ENCODE measurements around the gene BTLA.
"Not testable (repeated sequence)": the region's sequence is repeated elsewhere in the genome, so short reads cannot be mapped to it uniquely, and the experiment has no call there.

Gene BTLA

GRCh38 chr3:112508261-112508660 lies 9.0 kb upstream of the BTLA start:
- H3K9me3 ChIP-seq (ENCODE audit: insufficient read depth, low read depth, low read length) = peaks cover 38% of the 10 kb centered on the region
- H3K9ac ChIP-seq (ENCODE audit: low read depth, low read length) = no peak overlapping the region
- H3K27ac ChIP-seq (ENCODE audit: low read length) = no peak overlapping the region
- no peaks in the 10 kb centered on the region for H3K4me1 ChIP-seq (ENCODE audit: insufficient read depth, low read length)
- H3K36me3 ChIP-seq (ENCODE audit: insufficient read depth, low read depth, low read length) = 0 out of 2 replicates have a peak, but pooled peaks cover 4% of the 10 kb centered on the region
- no peaks in the 10 kb centered on the region for H3K27me3 ChIP-seq (ENCODE audit: insufficient read depth, low read length)
- no peak overlapping the region for H3K4me3 ChIP-seq (ENCODE audit: low read length)

GRCh38 chr3:112505907-112506306 lies 6.6 kb upstream of the BTLA start:
- H3K27me3 ChIP-seq (ENCODE audit: insufficient read depth, low read length) = no peaks in the 10 kb centered on the region
- peaks cover 16% of the 10 kb centered on the region for H3K9me3 ChIP-seq (ENCODE audit: insufficient read depth, low read depth, low read length)
- no peak overlapping the region for H3K4me3 ChIP-seq (ENCODE audit: low read length)
- no peaks in the 10 kb centered on the region for H3K4me1 ChIP-seq (ENCODE audit: insufficient read depth, low read length)
- H3K36me3 ChIP-seq (ENCODE audit: insufficient read depth, low read depth, low read length) = no peaks in the 10 kb centered on the region
- H3K9ac ChIP-seq (ENCODE audit: low read depth, low read length) = no peak overlapping the region
- no peak overlapping the region for H3K27ac ChIP-seq (ENCODE audit: low read length)

GRCh38 chr3:112504123-112504522 lies 4.9 kb upstream of the BTLA start:
- H3K9me3 ChIP-seq (ENCODE audit: insufficient read depth, low read depth, low read length) = no peaks in the 10 kb centered on the region
- no peaks in the 10 kb centered on the region for H3K27me3 ChIP-seq (ENCODE audit: insufficient read depth, low read length)
- H3K27ac ChIP-seq (ENCODE audit: low read length) = no peak overlapping the region
- H3K4me3 ChIP-seq (ENCODE audit: low read length) = no peak overlapping the region
- H3K36me3 ChIP-seq (ENCODE audit: insufficient read depth, low read depth, low read length) = no peaks in the 10 kb centered on the region
- no peaks in the 10 kb centered on the region for H3K4me1 ChIP-seq (ENCODE audit: insufficient read depth, low read length)
- H3K9ac ChIP-seq (ENCODE audit: low read depth, low read length) = no peak overlapping the region

GRCh38 chr3:112503304-112503972 lies 4.2 kb upstream of the BTLA start:
- Histone ChIP-seq H3K36me3 (ENCODE audit: insufficient read depth, low read depth, low read length) (no peaks in the 10 kb centered on the region), H3K9ac (ENCODE audit: low read depth, low read length) (no peak overlapping the region), H3K4me1 (ENCODE audit: insufficient read depth, low read length) (no peaks in the 10 kb centered on the region), H3K4me3 (ENCODE audit: low read length) (no peak overlapping the region), H3K9me3 (ENCODE audit: insufficient read depth, low read depth, low read length) (no peaks in the 10 kb centered on the region), H3K27ac (ENCODE audit: low read length) (no peak overlapping the region), H3K27me3 (ENCODE audit: insufficient read depth, low read length) (no peaks in the 10 kb centered on the region)

GRCh38 chr3:112500621-112501020 lies 1.3 kb upstream of the BTLA start:
- H3K27ac ChIP-seq (ENCODE audit: low read length) = no peak overlapping the region
- no peaks in the 10 kb centered on the region for H3K27me3 ChIP-seq (ENCODE audit: insufficient read depth, low read length)
- no peaks in the 10 kb centered on the region for H3K4me1 ChIP-seq (ENCODE audit: insufficient read depth, low read length)
- no peaks in the 10 kb centered on the region for H3K36me3 ChIP-seq (ENCODE audit: insufficient read depth, low read depth, low read length)
- no peak overlapping the region for H3K4me3 ChIP-seq (ENCODE audit: low read length)
- H3K9me3 ChIP-seq (ENCODE audit: insufficient read depth, low read depth, low read length) = no peaks in the 10 kb centered on the region
- no peak overlapping the region for H3K9ac ChIP-seq (ENCODE audit: low read depth, low read length)

- Histone ChIP-seq H3K4me3 (ENCODE audit: low read length) (no peak overlapping the region), H3K36me3 (ENCODE audit: insufficient read depth, low read depth, low read length) (no peaks in the 10 kb centered on the region), H3K9ac (ENCODE audit: low read depth, low read length) (no peak overlapping the region), H3K27me3 (ENCODE audit: insufficient read depth, low read length) (no peaks in the 10 kb centered on the region), H3K27ac (ENCODE audit: low read length) (no peak overlapping the region), H3K9me3 (ENCODE audit: insufficient read depth, low read depth, low read length) (no peaks in the 10 kb centered on the region), H3K4me1 (ENCODE audit: insufficient read depth, low read length) (no peaks in the 10 kb centered on the region)
These were observed 1.2 kb downstream of the BTLA start for GRCh38 chr3:112497897-112498548.

- Histone ChIP-seq H3K9me3 (ENCODE audit: insufficient read depth, low read depth, low read length) (no peaks in the 10 kb centered on the region), H3K36me3 (ENCODE audit: insufficient read depth, low read depth, low read length) (no peaks in the 10 kb centered on the region), H3K4me1 (ENCODE audit: insufficient read depth, low read length) (no peaks in the 10 kb centered on the region), H3K27me3 (ENCODE audit: insufficient read depth, low read length) (no peaks in the 10 kb centered on the region), H3K4me3 (ENCODE audit: low read length) (no peak overlapping the region), H3K9ac (ENCODE audit: low read depth, low read length) (no peak overlapping the region), H3K27ac (ENCODE audit: low read length) (no peak overlapping the region)
These were observed 2.8 kb downstream of the BTLA start for GRCh38 chr3:112496366-112497067.

GRCh38 chr3:112494448-112494767 lies 4.9 kb downstream of the BTLA start:
- H3K27me3 ChIP-seq (ENCODE audit: insufficient read depth, low read length); H3K27ac ChIP-seq (ENCODE audit: low read length); H3K9me3 ChIP-seq (ENCODE audit: insufficient read depth, low read depth, low read length); H3K4me3 ChIP-seq (ENCODE audit: low read length); H3K4me1 ChIP-seq (ENCODE audit: insufficient read depth, low read length); H3K9ac ChIP-seq (ENCODE audit: low read depth, low read length); H3K36me3 ChIP-seq (ENCODE audit: insufficient read depth, low read depth, low read length): not testable (repeated sequence)

- H3K9ac ChIP-seq (ENCODE audit: low read depth, low read length) = no peak overlapping the region
- H3K27ac ChIP-seq (ENCODE audit: low read length) = no peak overlapping the region
- H3K27me3 ChIP-seq (ENCODE audit: insufficient read depth, low read length) = no peaks in the 10 kb centered on the region
- H3K4me3 ChIP-seq (ENCODE audit: low read length) = no peak overlapping the region
- H3K36me3 ChIP-seq (ENCODE audit: insufficient read depth, low read depth, low read length) = no peaks in the 10 kb centered on the region
- no peaks in the 10 kb centered on the region for H3K9me3 ChIP-seq (ENCODE audit: insufficient read depth, low read depth, low read length)
- H3K4me1 ChIP-seq (ENCODE audit: insufficient read depth, low read length) = no peaks in the 10 kb centered on the region
These were observed 7.1 kb downstream of the BTLA start for GRCh38 chr3:112492124-112492523.

GRCh38 chr3:112491373-112491772 lies 7.9 kb downstream of the BTLA start:
- Histone ChIP-seq H3K27me3 (ENCODE audit: insufficient read depth, low read length) (no peaks in the 10 kb centered on the region), H3K4me1 (ENCODE audit: insufficient read depth, low read length) (no peaks in the 10 kb centered on the region), H3K27ac (ENCODE audit: low read length) (no peak overlapping the region), H3K36me3 (ENCODE audit: insufficient read depth, low read depth, low read length) (no peaks in the 10 kb centered on the region), H3K4me3 (ENCODE audit: low read length) (no peak overlapping the region), H3K9ac (ENCODE audit: low read depth, low read length) (no peak overlapping the region), H3K9me3 (ENCODE audit: insufficient read depth, low read depth, low read length) (no peaks in the 10 kb centered on the region)

GRCh38 chr3:112489674-112490479 lies 9.4 kb downstream of the BTLA start:
- Histone ChIP-seq H3K9ac (ENCODE audit: low read depth, low read length) (no peak overlapping the region), H3K4me3 (ENCODE audit: low read length) (no peak overlapping the region), H3K36me3 (ENCODE audit: insufficient read depth, low read depth, low read length) (no peaks in the 10 kb centered on the region), H3K27ac (ENCODE audit: low read length) (no peak overlapping the region), H3K4me1 (ENCODE audit: insufficient read depth, low read length) (no peaks in the 10 kb centered on the region), H3K27me3 (ENCODE audit: insufficient read depth, low read length) (no peaks in the 10 kb centered on the region), H3K9me3 (ENCODE audit: insufficient read depth, low read depth, low read length) (no peaks in the 10 kb centered on the region)
